GM12865 (cell line): ENCODE results near the gene DENND2A.

Experiments used
- DNase-seq: peaks from one replicate; pipeline ENCODE4 v3.0.0; 2010; ENCODE audit warnings: low read depth
- H3K4me3 ChIP-seq: 2 replicates; pipeline ENCODE4 v1.5.1; 2011; ENCODE audit warnings: mild to moderate bottlenecking, low read depth, low read length, control low read depth
- TF ChIP-seq, protein P1 (sequence below): IDR thresholded peaks from 2 replicates; pipeline ENCODE4 v1.5.1; 2011; ENCODE audit warnings: low read length, control low read depth, low read depth, inconsistent platforms; ENCODE audit not compliant: insufficient read depth; ENCODE audit errors: missing control alignments

Gene DENND2A

GRCh38 chr7:140584195-140584851 lies 56.3 kb downstream of the DENND2A start:
- H3K4me3 ChIP-seq, result no peak overlapping the region
- no peak for DNase-seq
- TF ChIP-seq, protein P1, sequence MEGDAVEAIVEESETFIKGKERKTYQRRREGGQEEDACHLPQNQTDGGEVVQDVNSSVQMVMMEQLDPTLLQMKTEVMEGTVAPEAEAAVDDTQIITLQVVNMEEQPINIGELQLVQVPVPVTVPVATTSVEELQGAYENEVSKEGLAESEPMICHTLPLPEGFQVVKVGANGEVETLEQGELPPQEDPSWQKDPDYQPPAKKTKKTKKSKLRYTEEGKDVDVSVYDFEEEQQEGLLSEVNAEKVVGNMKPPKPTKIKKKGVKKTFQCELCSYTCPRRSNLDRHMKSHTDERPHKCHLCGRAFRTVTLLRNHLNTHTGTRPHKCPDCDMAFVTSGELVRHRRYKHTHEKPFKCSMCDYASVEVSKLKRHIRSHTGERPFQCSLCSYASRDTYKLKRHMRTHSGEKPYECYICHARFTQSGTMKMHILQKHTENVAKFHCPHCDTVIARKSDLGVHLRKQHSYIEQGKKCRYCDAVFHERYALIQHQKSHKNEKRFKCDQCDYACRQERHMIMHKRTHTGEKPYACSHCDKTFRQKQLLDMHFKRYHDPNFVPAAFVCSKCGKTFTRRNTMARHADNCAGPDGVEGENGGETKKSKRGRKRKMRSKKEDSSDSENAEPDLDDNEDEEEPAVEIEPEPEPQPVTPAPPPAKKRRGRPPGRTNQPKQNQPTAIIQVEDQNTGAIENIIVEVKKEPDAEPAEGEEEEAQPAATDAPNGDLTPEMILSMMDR, result no peak

DNA sequence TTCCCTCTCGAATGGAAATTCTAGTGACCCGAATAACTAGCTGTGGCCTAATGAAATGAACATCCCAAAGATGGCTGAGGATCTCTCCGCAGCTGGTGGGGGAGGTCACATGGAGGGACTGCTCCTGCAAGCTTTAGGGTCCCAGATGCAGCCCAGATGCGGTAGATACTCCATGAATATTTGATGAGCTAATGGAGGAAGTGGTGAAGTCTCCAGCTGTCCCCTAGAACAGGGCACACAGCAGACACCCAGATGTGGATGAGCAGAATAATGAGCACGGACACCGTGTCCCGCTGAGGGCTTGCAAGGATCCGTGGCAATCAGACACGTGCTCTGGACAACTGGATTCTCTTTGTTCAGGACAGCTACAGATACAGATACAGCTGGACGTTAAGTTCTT lies 59.2 kb downstream of the DENND2A start:
- H3K4me3 ChIP-seq, result no peak overlapping the region
- DNase-seq, result no peak
- TF ChIP-seq, protein P1, result no peak

DNA sequence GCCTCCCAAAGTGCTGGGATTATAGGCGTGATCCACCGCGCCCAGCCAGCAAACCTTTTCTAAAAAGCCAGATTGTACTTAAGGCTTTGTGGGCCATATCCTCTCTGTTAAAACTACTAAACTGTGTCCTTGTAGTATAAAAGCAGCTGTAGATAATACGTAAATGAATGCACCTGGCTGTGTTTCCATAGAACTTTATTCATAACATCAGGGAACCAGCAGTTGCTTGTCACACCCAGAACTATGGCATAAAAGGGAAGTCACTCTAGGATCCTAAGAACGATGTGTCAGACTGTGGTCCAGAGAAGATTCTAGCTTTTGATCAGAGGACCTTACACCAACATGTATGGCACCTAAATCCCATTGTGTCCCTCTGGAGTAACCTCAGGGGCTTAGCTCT lies 63.0 kb downstream of the DENND2A start:
- no peak for DNase-seq
- TF ChIP-seq, protein P1, result no peak
- no peak overlapping the region for H3K4me3 ChIP-seq

GRCh38 chr7:140576589-140576988 lies 64.0 kb downstream of the DENND2A start:
- DNase-seq, result no peak
- no peak overlapping the region for H3K4me3 ChIP-seq
- TF ChIP-seq, protein P1, result no peak

DNA sequence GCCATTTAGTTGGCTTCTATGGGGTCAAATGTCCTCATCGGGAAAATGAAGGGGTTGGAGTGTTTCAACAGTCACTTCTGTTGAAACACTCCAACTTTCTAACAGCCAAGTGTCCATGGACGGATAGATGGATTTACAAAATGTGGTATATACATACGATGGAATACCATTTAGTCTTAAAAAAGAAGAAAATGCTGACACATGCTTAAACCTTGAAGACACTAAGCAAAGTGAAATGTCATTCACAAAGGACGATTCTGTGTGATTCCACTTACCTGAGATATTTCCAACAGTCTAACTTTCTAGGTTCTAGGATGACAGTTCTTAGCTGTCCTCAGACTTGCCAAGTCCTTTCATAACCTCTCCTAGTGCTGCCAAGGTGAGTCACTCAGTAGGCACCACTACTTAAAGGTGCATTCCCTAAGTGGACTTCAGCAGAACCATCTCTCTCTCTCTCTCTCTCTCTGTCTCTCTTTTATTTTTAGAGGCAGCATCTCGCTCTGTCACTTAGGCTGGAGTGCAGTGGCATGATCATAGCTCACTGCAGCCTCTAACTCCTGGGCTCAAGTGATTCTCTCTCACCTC lies 69.0 kb downstream of the DENND2A start:
- TF ChIP-seq, protein P1, result no peak
- no peak overlapping the region for H3K4me3 ChIP-seq
- no peak for DNase-seq

DNA sequence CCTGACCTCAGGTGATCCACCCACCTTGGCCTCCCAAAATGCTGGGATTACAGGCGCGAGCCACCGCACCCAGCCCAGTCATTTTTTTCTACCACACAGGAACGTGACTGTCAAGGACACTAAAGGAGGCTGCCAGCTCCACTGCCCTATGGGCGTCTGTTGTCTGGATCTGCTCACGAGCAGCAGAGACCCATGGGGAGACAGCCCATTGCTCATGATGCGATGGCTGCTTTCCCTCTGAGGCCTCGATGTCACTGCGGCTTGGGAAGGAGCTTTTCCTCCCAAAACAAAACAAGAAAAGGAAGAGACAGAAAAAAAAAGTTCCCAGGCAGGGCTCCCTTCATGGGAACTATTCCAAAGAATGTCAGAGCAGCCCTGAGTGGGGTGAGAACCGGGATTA lies 70.5 kb downstream of the DENND2A start:
- no peak overlapping the region for H3K4me3 ChIP-seq
- TF ChIP-seq, protein P1, result no peak
- DNase-seq, result no peak
